IMR-90 (cell line): ENCODE measurements around the gene LRRC36. TPM values are rescaled to one million over a fixed set of nuclear protein-coding genes. Genes with fewer than 3 reads are reported as not detected.

Experiments used
- ATAC-seq: fragments of 200-7000 bp; cut with Tn5 transposase; 2 replicates; pipeline ENCODE4 v1.9.1; 2020; ENCODE audit warnings: low read depth, mild to moderate bottlenecking, moderate library complexity
- BruUV-seq: library from RNA; stranded (reverse); fragments of 400-500 nt; replicated peaks from 2 replicates; lab custom pipeline; 2021; lab: Mats Ljungman, UMichigan
- CTCF ChIA-PET: fragments of 300-600 bp; formaldehyde crosslinking; extraction: SDS; loops from one replicate; lab custom pipeline; 2021; ENCODE audit warnings: antibody characterized with exemption; lab: Yijun Ruan, JAX
- POLR2A ChIA-PET: fragments of 300-600 bp; sonication (Branson Sonifier 250); formaldehyde crosslinking; loops from one replicate; lab custom pipeline; 2022; ENCODE audit warnings: antibody characterized with exemption; ENCODE audit not compliant: unreplicated experiment; lab: Charles Lee
- DNase-seq: peaks from one replicate; pipeline ENCODE4 v3.0.0; 2013
- H2AFZ ChIP-seq: replicated peaks from 2 replicates; pipeline ENCODE3; 2013; ENCODE audit warnings: low read length, mild to moderate bottlenecking; ENCODE audit not compliant: poor library complexity
- H2AK5ac ChIP-seq: 2 replicates; pipeline ENCODE4 v1.6.1; 2013; ENCODE audit warnings: low read depth, low read length, inconsistent platforms
- H2AK9ac ChIP-seq: replicated peaks from 2 replicates; pipeline ENCODE3; 2013; ENCODE audit warnings: mild to moderate bottlenecking, low read depth, low read length, moderate library complexity; ENCODE audit not compliant: poor library complexity
- H2BK120ac ChIP-seq: 2 replicates; pipeline ENCODE4 v1.6.1; 2013; ENCODE audit warnings: low read depth, low read length, inconsistent platforms
- H2BK15ac ChIP-seq: 3 replicates; pipeline ENCODE4 v1.6.1; 2013; ENCODE audit warnings: low read depth, low read length, inconsistent platforms
- H2BK20ac ChIP-seq: 2 replicates; pipeline ENCODE4 v1.6.1; 2013; ENCODE audit warnings: low read depth, mild to moderate bottlenecking, inconsistent platforms, low read length, moderate library complexity
- H2BK5ac ChIP-seq: 2 replicates; pipeline ENCODE4 v1.6.1; 2013; ENCODE audit warnings: mild to moderate bottlenecking, low read depth, low read length, inconsistent platforms; ENCODE audit not compliant: poor library complexity, severe bottlenecking
- H3K14ac ChIP-seq: replicated peaks from 2 replicates; pipeline ENCODE4 v1.6.1; 2013; ENCODE audit warnings: low read depth, low read length, inconsistent platforms
- H3K18ac ChIP-seq: 2 replicates; pipeline ENCODE4 v1.6.1; 2013; ENCODE audit warnings: low read depth, low read length, control low read depth
- H3K23ac ChIP-seq: 2 replicates; pipeline ENCODE4 v1.6.1; 2013; ENCODE audit warnings: low read depth, low read length, inconsistent platforms
- H3K27ac ChIP-seq: 2 replicates; pipeline ENCODE4 v1.5.1; 2013; ENCODE audit warnings: mild to moderate bottlenecking, control low read depth, low read length; ENCODE audit not compliant: insufficient read depth
- H3K27me3 ChIP-seq: 2 replicates; pipeline ENCODE4 v1.6.1; 2013; ENCODE audit warnings: low read length; ENCODE audit not compliant: control insufficient read depth, insufficient read depth
- H3K36me3 ChIP-seq: 2 replicates; pipeline ENCODE4 v1.6.1; 2013; ENCODE audit warnings: low read length, mixed read lengths; ENCODE audit not compliant: control insufficient read depth, insufficient read depth
- H3K4ac ChIP-seq: 2 replicates; pipeline ENCODE4 v1.6.1; 2013; ENCODE audit warnings: low read depth, low read length, inconsistent platforms
- H3K4me1 ChIP-seq: 2 replicates; pipeline ENCODE4 v1.6.1; 2013; ENCODE audit warnings: low read length, mixed read lengths; ENCODE audit not compliant: control insufficient read depth, insufficient read depth
- H3K4me2 ChIP-seq: 2 replicates; pipeline ENCODE4 v1.6.1; 2013; ENCODE audit warnings: low read depth, mild to moderate bottlenecking, control low read depth, low read length, moderate library complexity
- H3K4me3 ChIP-seq: 2 replicates; pipeline ENCODE4 v1.5.1; 2013; ENCODE audit warnings: low read depth, mild to moderate bottlenecking, control low read depth, low read length, moderate library complexity; ENCODE audit not compliant: insufficient read depth
- H3K56ac ChIP-seq: 2 replicates; pipeline ENCODE4 v1.6.1; 2013; ENCODE audit warnings: low read length, inconsistent platforms; ENCODE audit not compliant: insufficient read depth; ENCODE audit errors: extremely low read depth
- H3K79me1 ChIP-seq, 2 experiments: 2 replicates each; pipeline ENCODE4 v1.6.1; 2013; ENCODE audit warnings: low read length in 2 of 2, inconsistent platforms in 1 of 2, low read depth in 1 of 2
- H3K9ac ChIP-seq: 2 replicates; pipeline ENCODE4 v1.6.1; 2013; ENCODE audit warnings: low read depth, low read length, control low read depth
- H3K9me1 ChIP-seq: 2 replicates; pipeline ENCODE4 v1.6.1; 2013; ENCODE audit warnings: low read length, inconsistent platforms; ENCODE audit not compliant: insufficient read depth
- H3K9me3 ChIP-seq: 2 replicates; pipeline ENCODE4 v1.6.1; 2013; ENCODE audit warnings: low read length; ENCODE audit not compliant: control insufficient read depth, insufficient read depth
- H4K20me1 ChIP-seq: 2 replicates; pipeline ENCODE4 v1.6.1; 2013; ENCODE audit warnings: low read length, inconsistent platforms; ENCODE audit not compliant: insufficient read depth
- H4K5ac ChIP-seq: 2 replicates; pipeline ENCODE4 v1.6.1; 2013; ENCODE audit warnings: mild to moderate bottlenecking, low read depth, low read length, control low read depth
- H4K8ac ChIP-seq, 2 experiments: 2 replicates each; pipeline ENCODE4 v1.6.1; 2013; ENCODE audit warnings: low read depth in 2 of 2, low read length in 2 of 2, control low read depth in 1 of 2, inconsistent platforms in 1 of 2
- H4K91ac ChIP-seq: 2 replicates; pipeline ENCODE4 v1.6.1; 2013; ENCODE audit warnings: low read depth, low read length, inconsistent platforms; ENCODE audit not compliant: insufficient read depth
- MXI1 ChIP-seq: IDR thresholded peaks from 2 replicates; pipeline ENCODE4 v1.6.1; 2012; ENCODE audit warnings: low read depth, mild to moderate bottlenecking, low read length, moderate library complexity, borderline replicate concordance
- NFE2L2 ChIP-seq: fragments of 150-350 bp; IDR thresholded peaks from 2 replicates; pipeline ENCODE4 v1.6.1; 2016; ENCODE audit warnings: low read depth, mild to moderate bottlenecking, low read length
- SMC3 ChIP-seq: fragments of 150-350 bp; IDR thresholded peaks from 2 replicates; pipeline ENCODE4 v1.6.1; 2016; ENCODE audit warnings: low read depth, mild to moderate bottlenecking, antibody characterized with exemption, low read length, moderate library complexity
- WGBS, 2 experiments: methylation state at CpG; one replicate each; pipeline versions ENCODE4 v1.1.5 to v1.1.7; 2013; ENCODE audit warnings: missing lambda C conversion rate in 2 of 2; ENCODE audit not compliant: insufficient read length in 1 of 2; ENCODE audit errors: extremely low coverage in 2 of 2; 5-methylcytosine and 5-hydroxymethylcytosine counted together
- dilution Hi-C: fragments of 300-500 bp; cut with HindIII; formaldehyde crosslinking; loops from one replicate; pipeline ENCODE4 v1.14.3; 2018; ENCODE audit warnings: low sequenced_read_pairs; ENCODE audit not compliant: unreplicated experiment
- in situ Hi-C: fragments of 300-500 bp; cut with MboI; formaldehyde crosslinking; loops from 3 replicates; pipeline ENCODE4 v1.14.3; 2019; ENCODE audit warnings: low sequenced_read_pairs, inconsistent platforms, mixed read lengths
- intact Hi-C: fragments of 100-400 bp; cut with micrococcal nuclease; formaldehyde crosslinking; loops from 2 replicates; pipeline ENCODE4 v1.10.0; 2022
- polyA plus RNA-seq, 3 experiments: library from polyadenylated mRNA; depleted of rRNA; stranded (reverse); fragments of >200 nt; gene quantifications; 2 replicates each; pipeline ENCODE4 v1.2.3, GENCODE V29; 2012; ENCODE audit warnings: low replicate concordance in 1 of 3
- total RNA-seq: library from RNA; depleted of rRNA; stranded (reverse); fragments of >200 nt; gene quantifications from 2 replicates; pipeline ENCODE4 v1.2.3, GENCODE V29; 2012

The LRRC36 gene
- total and polyA plus RNA-seq, 2 of the 4 experiments (the other 2 are of a cell fraction), result 0.18 to 0.29 TPM

GRCh38 chr16:67281536-67282446 is 44.8 kb upstream of the LRRC36 start (continued):
- TF ChIP-seq SMC3 (no peak), MXI1 (no peak), NFE2L2 (no peak)

GRCh38 chr16:67282447-67282805 is 44.2 kb upstream of the LRRC36 start:
- H2BK15ac ChIP-seq, result no peak overlapping the region
- no peak overlapping the region for H3K4me2 ChIP-seq
- intact Hi-C loops (no loop called here), in situ Hi-C loops (no loop called here), dilution Hi-C loops (no loop called here)
- H3K4ac ChIP-seq, result no peak overlapping the region
- H3K9ac ChIP-seq, result no peak overlapping the region
- H3K23ac ChIP-seq, result no peak overlapping the region
- H3K18ac ChIP-seq, result no peak overlapping the region
- peaks cover 20% of the 10 kb centered on the region for H3K9me1 ChIP-seq
- H3K4me1 ChIP-seq, result peaks cover 19% of the 10 kb centered on the region
- DNase-seq (no peak), ATAC-seq (no peak)
- peaks cover 0 to 18% of the 10 kb centered on the region in 2 experiments; a peak in 3 of 4 replicates for H3K79me1 ChIP-seq
- 100% methylated on average over 3 of the region's 10 CpGs; no CpG with 5 or more reads in 1 of the 2 experiments for WGBS, 2 experiments
- H2AK9ac ChIP-seq, result no peak overlapping the region
- no peak for TF ChIP-seq MXI1
- ChIA-PET CTCF (no interaction called here), POLR2A (no interaction called here)
- H4K91ac ChIP-seq, result no peak overlapping the region
- no peak overlapping the region for H3K27ac ChIP-seq
- H4K20me1 ChIP-seq, result 0 out of 2 replicates have a peak, but pooled peaks cover 3% of the 10 kb centered on the region
- no peak overlapping the region for H3K4me3 ChIP-seq
- no peaks in the 10 kb centered on the region for H3K9me3 ChIP-seq
- no peak overlapping the region for H3K14ac ChIP-seq
- H4K5ac ChIP-seq, result no peak overlapping the region
- no peak overlapping the region for H2BK20ac ChIP-seq
- H2BK120ac ChIP-seq, result no peak overlapping the region
- H3K36me3 ChIP-seq, result no peaks in the 10 kb centered on the region
- no peak overlapping the region for H2BK5ac ChIP-seq
- no TSS peak for BruUV-seq
- no peak overlapping the region for H2AFZ ChIP-seq
- H3K27me3 ChIP-seq, result no peaks in the 10 kb centered on the region
- H2AK5ac ChIP-seq, result no peak overlapping the region
- no peak overlapping the region for H4K8ac ChIP-seq
- no peak overlapping the region for H3K56ac ChIP-seq
